Ishikawa (cell line): ENCODE data around the gene MYH15.

Experiments
- CEBPB ChIP-seq: IDR thresholded peaks from 2 replicates; pipeline ENCODE4 v1.6.1; 2012
- CREB1 ChIP-seq: IDR thresholded peaks from 2 replicates; pipeline ENCODE4 v1.6.1; 2012; ENCODE audit warnings: low read depth
- EGR1 ChIP-seq: IDR thresholded peaks from 2 replicates; pipeline ENCODE4 v1.6.1; 2012
- EP300 ChIP-seq: IDR thresholded peaks from 2 replicates; pipeline ENCODE4 v1.6.1; 2012; ENCODE audit warnings: borderline replicate concordance
- FOXM1 ChIP-seq: IDR thresholded peaks from 2 replicates; pipeline ENCODE4 v1.6.1; 2012; ENCODE audit warnings: low read depth, borderline replicate concordance
- MAX ChIP-seq: IDR thresholded peaks from 2 replicates; pipeline ENCODE4 v1.6.1; 2012
- NFIC ChIP-seq: IDR thresholded peaks from 2 replicates; pipeline ENCODE4 v1.6.1; 2012
- RAD21 ChIP-seq: IDR thresholded peaks from 2 replicates; pipeline ENCODE4 v1.6.1; 2012; ENCODE audit warnings: low read depth
- REST ChIP-seq: IDR thresholded peaks from 2 replicates; pipeline ENCODE4 v1.6.1; 2012; ENCODE audit warnings: low read depth, mild to moderate bottlenecking
- TAF1 ChIP-seq: IDR thresholded peaks from 2 replicates; pipeline ENCODE4 v1.6.1; 2012; ENCODE audit warnings: low read depth, mild to moderate bottlenecking
- TCF12 ChIP-seq: IDR thresholded peaks from 2 replicates; pipeline ENCODE4 v1.6.1; 2012; ENCODE audit warnings: low read depth
- TEAD4 ChIP-seq: IDR thresholded peaks from 2 replicates; pipeline ENCODE4 v1.6.1; 2012
- USF1 ChIP-seq: IDR thresholded peaks from 2 replicates; pipeline ENCODE4 v1.6.1; 2012
- YY1 ChIP-seq: IDR thresholded peaks from 2 replicates; pipeline ENCODE4 v1.6.1; 2012; ENCODE audit warnings: low read depth
- ZBTB7A ChIP-seq: IDR thresholded peaks from 2 replicates; pipeline ENCODE4 v1.6.1; 2012; ENCODE audit warnings: low read depth

Gene MYH15

GRCh38 chr3:108489776-108490175 is 20.6 kb downstream of the MYH15 start:
- peak; percentile 74 for TF ChIP-seq RAD21
- no peak for TF ChIP-seq TAF1

GRCh38 chr3:108488631-108489030 is 21.8 kb downstream of the MYH15 start:
- TF ChIP-seq YY1 (no peak), NFIC (no peak), EGR1 (no peak), CREB1 (no peak), TAF1 (no peak), ZBTB7A (no peak), RAD21 (no peak), TEAD4 (no peak), TCF12 (no peak), REST (no peak), MAX (no peak), FOXM1 (no peak), CEBPB (no peak)

GRCh38 chr3:108487439-108487838 is 23.0 kb downstream of the MYH15 start:
- TF ChIP-seq CREB1 (no peak), RAD21 (no peak), MAX (no peak), USF1 (no peak), NFIC (no peak), EGR1 (no peak), TEAD4 (no peak), FOXM1 (no peak), EP300 (no peak), REST (no peak), ZBTB7A (no peak), TCF12 (no peak), TAF1 (no peak), YY1 (no peak), CEBPB (no peak)

GRCh38 chr3:108486941-108487340 is 23.5 kb downstream of the MYH15 start:
- TF ChIP-seq CREB1: no peak
- no peak for TF ChIP-seq EP300
- peak; percentile 31; the same call in 1 of the 2 replicates for TF ChIP-seq USF1
- no peak for TF ChIP-seq MAX
- TF ChIP-seq EGR1: no peak
- no peak for TF ChIP-seq ZBTB7A

GRCh38 chr3:108486338-108486737 is 24.1 kb downstream of the MYH15 start:
- TF ChIP-seq NFIC (no peak), EP300 (no peak), REST (no peak), TCF12 (no peak), TEAD4 (no peak), EGR1 (no peak), CEBPB (no peak), YY1 (no peak), MAX (no peak)
